HEK293T (cell line): ENCODE results near the gene ENAH.

Source experiments
- ARNT ChIP-seq: fragments of 450-650 bp; IDR thresholded peaks from 2 replicates; pipeline ENCODE4 v1.6.1; 2017; ENCODE audit warnings: mild to moderate bottlenecking
- CTBP1 ChIP-seq: fragments of 450-650 bp; IDR thresholded peaks from 2 replicates; pipeline ENCODE4 v1.6.1; 2016; ENCODE audit warnings: borderline replicate concordance
- ELF4 ChIP-seq: fragments of 450-650 bp; IDR thresholded peaks from 2 replicates; pipeline ENCODE4 v1.6.1; 2017; ENCODE audit warnings: antibody characterized with exemption
- FOXK2 ChIP-seq: fragments of 450-650 bp; IDR thresholded peaks from 2 replicates; pipeline ENCODE4 v1.6.1; 2016; ENCODE audit warnings: mild to moderate bottlenecking
- FOXM1 ChIP-seq: fragments of 450-650 bp; IDR thresholded peaks from 2 replicates; pipeline ENCODE4 v1.6.1; 2017; ENCODE audit warnings: mild to moderate bottlenecking, borderline replicate concordance
- HDGF ChIP-seq: fragments of 450-650 bp; IDR thresholded peaks from 2 replicates; pipeline ENCODE4 v1.6.1; 2017; ENCODE audit warnings: antibody characterized with exemption, borderline replicate concordance
- LEF1 ChIP-seq: fragments of 450-650 bp; IDR thresholded peaks from 2 replicates; pipeline ENCODE4 v1.6.1; 2017; ENCODE audit warnings: mild to moderate bottlenecking, borderline replicate concordance
- NFRKB ChIP-seq: fragments of 450-650 bp; IDR thresholded peaks from 2 replicates; pipeline ENCODE4 v1.6.1; 2016; ENCODE audit warnings: mild to moderate bottlenecking, moderate library complexity
- SP1 ChIP-seq: fragments of 450-650 bp; IDR thresholded peaks from 2 replicates; pipeline ENCODE4 v1.6.1; 2017

DNA sequence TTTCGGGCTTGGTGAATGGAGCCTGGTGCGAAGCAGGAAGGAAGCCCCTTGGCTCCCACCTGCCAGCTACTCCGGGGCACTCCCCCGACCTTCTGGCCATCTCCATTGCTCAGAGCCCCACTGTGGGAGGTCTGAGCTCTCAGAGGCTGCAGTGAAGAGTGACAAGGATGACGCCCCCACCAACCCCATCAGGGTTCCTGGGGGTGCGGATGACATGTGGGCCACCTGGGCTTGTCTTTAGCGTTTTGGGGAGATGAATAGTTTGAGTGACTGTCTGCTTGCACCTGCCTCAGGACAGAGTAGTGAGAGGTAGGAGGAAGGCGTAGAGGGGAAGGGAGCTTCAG is 181.8 kb downstream of the ENAH start:
- TF ChIP-seq SP1 (no peak), NFRKB (no peak), ARNT (no peak), FOXK2 (no peak), LEF1 (no peak), CTBP1 (no peak), HDGF (no peak), ELF4 (no peak), FOXM1 (no peak)
